Stimulated activated CD8-positive, alpha-beta memory T cell treated with anti-CD3 and anti-CD28 coated beads, Interleukin-2, amount 100 ng/mL, for 48 hours (primary cell): Measurements from ENCODE around the gene CD81.

Experiments
- DNase-seq, 2 donors: peaks; one replicate each; pipeline ENCODE4 v3.0.0-alpha.2; 2020; ENCODE audit warnings: low read depth in 2 of 2

CD81 gene

GRCh38 chr11:2421226-2421994, 44.3 kb downstream of the CD81 start:
- no peak for DNase-seq

GRCh38 chr11:2421996-2422395, 44.9 kb downstream of the CD81 start:
- DNase-seq, result no peak

- DNase-seq, result no peak
These were observed 45.5 kb downstream of the CD81 start for GRCh38 chr11:2422461-2423156.

- no peak for DNase-seq
These were observed 46.3 kb downstream of the CD81 start for GRCh38 chr11:2423157-2424025.

- DNase-seq, result no peak
These were observed 47.8 kb downstream of the CD81 start for GRCh38 chr11:2424811-2425495.

GRCh38 chr11:2425506-2425905, 48.4 kb downstream of the CD81 start:
- DNase-seq, result no peak

- no peak for DNase-seq
These were observed 49.1 kb downstream of the CD81 start for GRCh38 chr11:2426221-2426620.

GRCh38 chr11:2426826-2427521, 49.9 kb downstream of the CD81 start:
- no peak for DNase-seq

- DNase-seq, result no peak
These were observed 50.7 kb downstream of the CD81 start for GRCh38 chr11:2427721-2428321.

GRCh38 chr11:2428322-2428795, 51.2 kb downstream of the CD81 start:
- DNase-seq, result peak; percentile 72 to 81

- DNase-seq, result no peak
These were observed 54.3 kb downstream of the CD81 start for GRCh38 chr11:2431395-2431794.

- no peak for DNase-seq
These were observed 55.1 kb downstream of the CD81 start for GRCh38 chr11:2432171-2432621.

- DNase-seq, result no peak
These were observed 55.5 kb downstream of the CD81 start for GRCh38 chr11:2432628-2433071.

GRCh38 chr11:2433106-2433925, 56.2 kb downstream of the CD81 start:
- DNase-seq, result no peak

- DNase-seq, result no peak
These were observed 56.9 kb downstream of the CD81 start for GRCh38 chr11:2434008-2434407.

- DNase-seq, result no peak
These were observed 57.6 kb downstream of the CD81 start for GRCh38 chr11:2434506-2435255.

GRCh38 chr11:2435288-2436012, 58.3 kb downstream of the CD81 start:
- DNase-seq, result no peak

- no peak for DNase-seq
These were observed 59.0 kb downstream of the CD81 start for GRCh38 chr11:2436013-2436520.
